SW480 (cell line): ENCODE results near the gene BAIAP2L1.

Experiments
- DNase-seq: peaks from one replicate; pipeline ENCODE4 v3.0.0-alpha.2; 2016; ENCODE audit warnings: low spot score

Gene BAIAP2L1

GRCh38 chr7:98267303-98267702 is 133.6 kb downstream of the BAIAP2L1 start:
- DNase-seq, result no peak

- no peak for DNase-seq
Measured at GRCh38 chr7:98266840-98267239, 134.1 kb downstream of the BAIAP2L1 start.

- no peak for DNase-seq
Measured at GRCh38 chr7:98265841-98266271, 135.0 kb downstream of the BAIAP2L1 start.

GRCh38 chr7:98257701-98258100 is 143.2 kb downstream of the BAIAP2L1 start:
- DNase-seq, result no peak

GRCh38 chr7:98256431-98256830 is 144.5 kb downstream of the BAIAP2L1 start:
- no peak for DNase-seq

GRCh38 chr7:98254951-98255610 is 145.8 kb downstream of the BAIAP2L1 start:
- no peak for DNase-seq

GRCh38 chr7:98254516-98254915 is 146.4 kb downstream of the BAIAP2L1 start:
- no peak for DNase-seq

- DNase-seq, result no peak
Measured at GRCh38 chr7:98252425-98253054, 148.3 kb downstream of the BAIAP2L1 start.

- DNase-seq, result peak; percentile 98
Measured at GRCh38 chr7:98251601-98252424, 149.1 kb downstream of the BAIAP2L1 start, which contains the start of gene TECPR1. Gene TECPR1, minus strand, starts transcription at chr7:98252232. Its CDS starts 6,086 bp downstream, at chr7:98246146.

- DNase-seq, result no peak
Measured at GRCh38 chr7:98251231-98251600, 149.7 kb downstream of the BAIAP2L1 start.

GRCh38 chr7:98250789-98251188 is 150.1 kb downstream of the BAIAP2L1 start:
- peak; percentile 52 for DNase-seq

GRCh38 chr7:98249106-98249505 is 151.8 kb downstream of the BAIAP2L1 start:
- DNase-seq, result no peak

- DNase-seq, result no peak
Measured at GRCh38 chr7:98248156-98248555, 152.7 kb downstream of the BAIAP2L1 start.

- DNase-seq, result no peak
Measured at GRCh38 chr7:98244871-98245270, 156.0 kb downstream of the BAIAP2L1 start.

GRCh38 chr7:98242934-98243333 is 158.0 kb downstream of the BAIAP2L1 start:
- DNase-seq, result no peak

GRCh38 chr7:98242342-98242741 is 158.5 kb downstream of the BAIAP2L1 start:
- DNase-seq, result no peak

GRCh38 chr7:98241674-98242241 is 159.1 kb downstream of the BAIAP2L1 start:
- no peak for DNase-seq
